K562 (cell line): ENCODE results near the gene HP1BP3.

Source experiments
- EZH2 ChIP-seq: IDR thresholded peaks from 2 replicates; pipeline ENCODE4 v1.6.1; 2012; ENCODE audit warnings: low read depth, mild to moderate bottlenecking, inconsistent platforms, low read length, borderline replicate concordance
- MAX ChIP-seq: sonication (generic); formaldehyde crosslinking; IDR thresholded peaks from 2 replicates; pipeline ENCODE4 v1.9.0; 2022; ENCODE audit warnings: mild to moderate bottlenecking, missing genetic modification reagents
- TBL1XR1 ChIP-seq, 2 experiments: IDR thresholded peaks; 2 replicates each; pipeline ENCODE4 v1.6.1; 2012; ENCODE audit warnings: improper control_type of control experiment in 2 of 2, low read length in 2 of 2, mild to moderate bottlenecking in 1 of 2
- TCF7L2 ChIP-seq: fragments of 150-350 bp; IDR thresholded peaks from 2 replicates; pipeline ENCODE4 v1.6.1; 2016; ENCODE audit warnings: low read depth, mild to moderate bottlenecking, low read length, moderate library complexity
- ZFP30 ChIP-seq: fragments of 250-450 bp; sonication (Bioruptor Pico); IDR thresholded peaks from 2 replicates; pipeline ENCODE4 v1.8.0; 2022; ENCODE audit warnings: moderate library complexity, mild to moderate bottlenecking, inconsistent platforms, borderline replicate concordance
- ZFX ChIP-seq: sonication (generic); formaldehyde crosslinking; IDR thresholded peaks from 2 replicates; pipeline ENCODE4 v1.8.0; 2022; ENCODE audit warnings: mild to moderate bottlenecking, missing genetic modification reagents, moderate library complexity
- ZNF311 ChIP-seq: fragments of 250-450 bp; sonication (Bioruptor Pico); IDR thresholded peaks from 2 replicates; pipeline ENCODE4 v1.4.0; 2020; ENCODE audit warnings: mild to moderate bottlenecking, moderate library complexity
- TF ChIP-seq, protein P1 (sequence below), 3 experiments: IDR thresholded peaks in 2 of 3; conservative IDR thresholded peaks in 1 of 3; 2 replicates each; pipeline ENCODE4 v1.5.1; 2011 to 2012; ENCODE audit warnings: low read length in 3 of 3, mild to moderate bottlenecking in 3 of 3, control low read depth in 2 of 3, improper control_type of control experiment in 1 of 3, inconsistent platforms in 1 of 3, low read depth in 1 of 3, mixed read lengths in 1 of 3, moderate library complexity in 1 of 3; ENCODE audit not compliant: insufficient read depth in 2 of 3

DNA sequence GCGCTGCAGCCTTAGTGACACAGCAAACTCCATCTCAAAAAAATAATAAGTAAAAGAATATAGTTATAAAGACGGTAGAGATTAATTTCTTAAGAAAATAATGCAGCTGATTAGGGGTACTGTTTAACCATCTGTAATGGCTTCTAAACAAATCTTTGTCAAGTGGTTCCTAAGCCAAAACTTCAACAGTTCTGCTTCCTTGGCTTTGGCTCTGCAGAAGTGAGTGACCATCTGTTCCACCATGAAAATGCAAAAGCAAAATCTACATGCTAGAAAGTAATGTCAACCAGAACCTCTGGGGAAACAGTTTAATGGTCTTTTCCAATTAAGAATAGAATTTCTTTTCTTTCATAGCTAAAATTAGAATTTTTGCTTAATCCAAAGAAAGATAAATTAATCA is 46.3 kb downstream of the HP1BP3 start:
- TF ChIP-seq EZH2 (no peak), ZFX (CRISPR knock-in tag) (no peak), ZFP30 (CRISPR knock-in tag) (no peak), TCF7L2 (no peak), MAX (no peak), ZNF311 (CRISPR knock-in tag) (no peak), TBL1XR1 (IDR thresholded peaks at IDR 0.05; ENCODE audit: low read length in 2 of 2) (no peak)
- TF ChIP-seq, protein P1, sequence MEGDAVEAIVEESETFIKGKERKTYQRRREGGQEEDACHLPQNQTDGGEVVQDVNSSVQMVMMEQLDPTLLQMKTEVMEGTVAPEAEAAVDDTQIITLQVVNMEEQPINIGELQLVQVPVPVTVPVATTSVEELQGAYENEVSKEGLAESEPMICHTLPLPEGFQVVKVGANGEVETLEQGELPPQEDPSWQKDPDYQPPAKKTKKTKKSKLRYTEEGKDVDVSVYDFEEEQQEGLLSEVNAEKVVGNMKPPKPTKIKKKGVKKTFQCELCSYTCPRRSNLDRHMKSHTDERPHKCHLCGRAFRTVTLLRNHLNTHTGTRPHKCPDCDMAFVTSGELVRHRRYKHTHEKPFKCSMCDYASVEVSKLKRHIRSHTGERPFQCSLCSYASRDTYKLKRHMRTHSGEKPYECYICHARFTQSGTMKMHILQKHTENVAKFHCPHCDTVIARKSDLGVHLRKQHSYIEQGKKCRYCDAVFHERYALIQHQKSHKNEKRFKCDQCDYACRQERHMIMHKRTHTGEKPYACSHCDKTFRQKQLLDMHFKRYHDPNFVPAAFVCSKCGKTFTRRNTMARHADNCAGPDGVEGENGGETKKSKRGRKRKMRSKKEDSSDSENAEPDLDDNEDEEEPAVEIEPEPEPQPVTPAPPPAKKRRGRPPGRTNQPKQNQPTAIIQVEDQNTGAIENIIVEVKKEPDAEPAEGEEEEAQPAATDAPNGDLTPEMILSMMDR (IDR thresholded peaks at IDR 0.05 in 2 of 3, conservative IDR thresholded peaks at IDR 0.05 in 1 of 3; ENCODE audit: insufficient read depth in 2 of 3, low read depth in 1 of 3, low read length in 3 of 3) = no peak
